ENCODE measurements around the gene TREM2. TPM values are rescaled to one million over a fixed set of nuclear protein-coding genes. Genes with fewer than 3 reads are reported as not detected.

TREM2 gene
- total and polyA plus RNA-seq, 2 of the 13 experiments (the other 11 are each of a cell fraction or from before 2014, with no cell fraction given), result 0.11 TPM; not detected in 1

DNA sequence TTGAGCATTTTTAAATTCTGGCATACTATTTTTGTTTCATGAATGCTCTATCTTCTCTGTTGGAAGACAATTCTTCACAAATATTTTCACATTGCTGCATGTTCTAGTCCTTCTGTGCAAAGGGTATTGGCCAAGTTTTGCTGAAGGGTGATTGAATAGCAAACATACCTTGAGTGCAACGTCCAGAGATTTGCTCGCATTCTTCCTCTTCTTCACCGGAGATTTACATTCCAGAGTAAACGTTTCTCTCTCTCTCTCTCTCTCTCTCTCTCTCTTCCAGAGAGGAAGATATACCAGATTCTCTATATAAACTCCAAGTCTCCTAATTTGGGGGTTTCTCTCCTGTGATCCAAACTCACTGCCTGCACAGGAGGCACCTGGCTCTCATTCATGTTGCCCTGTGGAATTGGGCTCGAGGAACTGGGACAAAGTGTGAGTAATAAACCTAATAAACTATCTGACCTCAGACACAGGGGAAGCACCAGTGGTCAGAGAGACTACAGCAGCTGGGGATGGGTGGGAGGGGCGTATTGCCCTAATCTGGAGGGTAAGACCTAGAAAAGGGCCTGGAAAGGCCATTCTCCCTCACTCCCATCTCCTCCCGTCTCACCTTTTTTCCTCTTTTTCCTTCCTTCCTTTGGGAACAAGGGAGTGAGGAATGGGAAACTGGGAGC lies 7.6 kb downstream of the TREM2 start:
- BruUV-seq (replicated peaks), result no TSS peak
- no peaks in the 10 kb centered on the region for H4K20me1 ChIP-seq (ENCODE audit: insufficient read depth, low read length)
- DNase-seq (ENCODE audit: low spot score) (peak; percentile 86), FAIRE-seq (peak; percentile 76), ATAC-seq (peak; percentile 82)
- WGBS (ENCODE audit: low lambda C conversion rate), result 11% methylated on average over 7 of the region's 7 CpGs
- H3K9ac ChIP-seq (ENCODE audit: insufficient read depth, low read depth, low read length), result no peak overlapping the region
- H3K36me3 ChIP-seq (replicated peaks in 1 of 2; ENCODE audit: control insufficient read depth in 1 of 2, insufficient read depth in 2 of 2, low read length in 2 of 2), result no peaks in the 10 kb centered on the region
- H3K27ac ChIP-seq (ENCODE audit: extremely low read length, insufficient read depth, low read length), result peak overlapping the region; percentile 0
- in situ Hi-C loops (cut with HindIII; ENCODE audit: extremely low pct_ligation_motif_present, low pct_unique_long_range_greater_than_20kb) (no loop called here), intact Hi-C loops (cut with micrococcal nuclease; ENCODE audit: unreplicated experiment) (no loop called here)
- no peak overlapping the region for H3K4me3 ChIP-seq (replicated peaks in 1 of 3; ENCODE audit: insufficient read depth in 1 of 3, low read depth in 2 of 3, low read length in 3 of 3)
- peak overlapping the region; percentile 30 for H3K4me2 ChIP-seq (ENCODE audit: low read depth, low read length)
- ChIA-PET POLR2A (no interaction called here), CTCF (ENCODE audit: low intra/inter-chr PET ratio, low total read pairs) (no interaction called here)
- H3K9me3 ChIP-seq (ENCODE audit: low read length), result no peaks in the 10 kb centered on the region
- no peak overlapping the region for H2AFZ ChIP-seq (ENCODE audit: low read length)
- no peaks in the 10 kb centered on the region for H3K79me2 ChIP-seq (ENCODE audit: insufficient read depth, low read length)
- peaks cover 25% of the 10 kb centered on the region for H3K4me1 ChIP-seq (ENCODE audit: insufficient read depth, low read length)
- peaks cover 1 to 18% of the 10 kb centered on the region in 2 experiments; a peak in 1 of 5 replicates for H3K27me3 ChIP-seq (ENCODE audit: control insufficient read depth in 1 of 2, insufficient read depth in 2 of 2, low read length in 2 of 2)
- TF ChIP-seq HNF4A (CRISPR knock-in tag; IDR thresholded peaks at IDR 0.05), result peak; percentile 75
- no peak for TF ChIP-seq SPEN (CRISPR knock-in tag; IDR thresholded peaks at IDR 0.05; ENCODE audit: low read depth)
- peak in 1 of 2 experiments; percentile 55; a peak in 1 of 4 replicates for TF ChIP-seq EP300 (IDR thresholded peaks at IDR 0.05; ENCODE audit: low read depth in 2 of 2, low read length in 2 of 2)
- TF ChIP-seq EP300 (CRISPR knock-in tag; IDR thresholded peaks at IDR 0.05; ENCODE audit: borderline replicate concordance), result no peak
- TF ChIP-seq GFI1 (CRISPR knock-in tag; IDR thresholded peaks at IDR 0.05; ENCODE audit: borderline replicate concordance), result peak; percentile 56
- no peak for TF ChIP-seq KAT7 (CRISPR knock-in tag; IDR thresholded peaks at IDR 0.05; ENCODE audit: borderline replicate concordance)
- TF ChIP-seq PHF21A (CRISPR knock-in tag; IDR thresholded peaks at IDR 0.05), result peak; percentile 40; the same call in 1 of the 2 replicates
- TF ChIP-seq EHMT2 (IDR thresholded peaks at IDR 0.05; ENCODE audit: borderline replicate concordance, low read depth, low read length), result 0 out of 2 replicates have a peak, but pooled peaks have one; percentile 44
- peak; percentile 71 for TF ChIP-seq HNF4G (IDR thresholded peaks at IDR 0.05; ENCODE audit: borderline replicate concordance, low read depth, low read length)
- TF ChIP-seq HNF4G (CRISPR knock-in tag; IDR thresholded peaks at IDR 0.05; ENCODE audit: borderline replicate concordance, low read depth), result no peak
- peak; percentile 36; the same call in 1 of the 2 replicates for TF ChIP-seq CEBPG (CRISPR knock-in tag; IDR thresholded peaks at IDR 0.05)
- no peak for TF ChIP-seq ZNF160 (CRISPR knock-in tag; IDR thresholded peaks at IDR 0.05)
- peak; percentile 7; the same call in 1 of the 2 replicates for TF ChIP-seq ARID3A (IDR thresholded peaks at IDR 0.05; ENCODE audit: low read depth, low read length)
- TF ChIP-seq GTF2F1 (IDR thresholded peaks at IDR 0.05; ENCODE audit: low read length), result no peak
- 0 out of 2 replicates have a peak, but pooled peaks have one; percentile 24 for TF ChIP-seq NR2F6 (IDR thresholded peaks at IDR 0.05)
- no peak for TF ChIP-seq NR2F6 (CRISPR knock-in tag; IDR thresholded peaks at IDR 0.05)
- TF ChIP-seq, protein P1, sequence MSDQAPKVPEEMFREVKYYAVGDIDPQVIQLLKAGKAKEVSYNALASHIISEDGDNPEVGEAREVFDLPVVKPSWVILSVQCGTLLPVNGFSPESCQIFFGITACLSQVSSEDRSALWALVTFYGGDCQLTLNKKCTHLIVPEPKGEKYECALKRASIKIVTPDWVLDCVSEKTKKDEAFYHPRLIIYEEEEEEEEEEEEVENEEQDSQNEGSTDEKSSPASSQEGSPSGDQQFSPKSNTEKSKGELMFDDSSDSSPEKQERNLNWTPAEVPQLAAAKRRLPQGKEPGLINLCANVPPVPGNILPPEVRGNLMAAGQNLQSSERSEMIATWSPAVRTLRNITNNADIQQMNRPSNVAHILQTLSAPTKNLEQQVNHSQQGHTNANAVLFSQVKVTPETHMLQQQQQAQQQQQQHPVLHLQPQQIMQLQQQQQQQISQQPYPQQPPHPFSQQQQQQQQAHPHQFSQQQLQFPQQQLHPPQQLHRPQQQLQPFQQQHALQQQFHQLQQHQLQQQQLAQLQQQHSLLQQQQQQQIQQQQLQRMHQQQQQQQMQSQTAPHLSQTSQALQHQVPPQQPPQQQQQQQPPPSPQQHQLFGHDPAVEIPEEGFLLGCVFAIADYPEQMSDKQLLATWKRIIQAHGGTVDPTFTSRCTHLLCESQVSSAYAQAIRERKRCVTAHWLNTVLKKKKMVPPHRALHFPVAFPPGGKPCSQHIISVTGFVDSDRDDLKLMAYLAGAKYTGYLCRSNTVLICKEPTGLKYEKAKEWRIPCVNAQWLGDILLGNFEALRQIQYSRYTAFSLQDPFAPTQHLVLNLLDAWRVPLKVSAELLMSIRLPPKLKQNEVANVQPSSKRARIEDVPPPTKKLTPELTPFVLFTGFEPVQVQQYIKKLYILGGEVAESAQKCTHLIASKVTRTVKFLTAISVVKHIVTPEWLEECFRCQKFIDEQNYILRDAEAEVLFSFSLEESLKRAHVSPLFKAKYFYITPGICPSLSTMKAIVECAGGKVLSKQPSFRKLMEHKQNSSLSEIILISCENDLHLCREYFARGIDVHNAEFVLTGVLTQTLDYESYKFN (CRISPR knock-in tag; conservative IDR thresholded peaks at IDR 0.05), result peak; percentile 59
- 0 out of 2 replicates have a peak, but pooled peaks have one; percentile 23 for TF ChIP-seq MIER2 (CRISPR knock-in tag; IDR thresholded peaks at IDR 0.05)
- TF ChIP-seq LCORL (IDR thresholded peaks at IDR 0.05), result 0 out of 2 replicates have a peak, but pooled peaks have one; percentile 19
- TF ChIP-seq LCORL (CRISPR knock-in tag; IDR thresholded peaks at IDR 0.05), result no peak
- 0 out of 2 replicates have a peak, but pooled peaks have one; percentile 19 for TF ChIP-seq GATAD2A (CRISPR knock-in tag; IDR thresholded peaks at IDR 0.05)
- TF ChIP-seq TEAD3 (CRISPR knock-in tag; optimal IDR thresholded peaks at IDR 0.05; ENCODE audit: borderline replicate concordance), result peak; percentile 94
- TF ChIP-seq FOXA1 (IDR thresholded peaks at IDR 0.05), result no peak
- TF ChIP-seq FOXA1 (CRISPR knock-in tag; IDR thresholded peaks at IDR 0.05), result 0 out of 2 replicates have a peak, but pooled peaks have one; percentile 13
